Panc1 (cell line): Measurements from ENCODE around the gene SPATA46. TPM values are rescaled to one million over a fixed set of nuclear protein-coding genes. Genes with fewer than 3 reads are reported as not detected.

Experiments
- ATAC-seq: fragments of 200-7000 bp; cut with Tn5 transposase; 2 replicates; pipeline ENCODE4 v1.9.1; 2020; ENCODE audit warnings: mild to moderate bottlenecking, moderate library complexity
- BruUV-seq: library from RNA; stranded (reverse); fragments of 400-500 nt; replicated peaks from 2 replicates; lab custom pipeline; 2021; lab: Mats Ljungman, UMichigan
- CTCF ChIA-PET: fragments of 300-600 bp; sonication (Branson Sonifier 250); formaldehyde crosslinking; loops from one replicate; lab custom pipeline; 2022; ENCODE audit warnings: antibody characterized with exemption; lab: Charles Lee
- POLR2A ChIA-PET: fragments of 300-600 bp; sonication (Branson Sonifier 250); formaldehyde crosslinking; loops from one replicate; lab custom pipeline; 2022; ENCODE audit warnings: antibody characterized with exemption; lab: Charles Lee
- DNase-seq: peaks from one replicate; pipeline ENCODE4 v3.0.0-alpha.2; 2010; ENCODE audit warnings: low read depth, low spot score
- H3K27ac ChIP-seq: 2 replicates; pipeline ENCODE4 v1.5.1; 2011; ENCODE audit warnings: mild to moderate bottlenecking, low read length, inconsistent platforms
- H3K27me3 ChIP-seq: fragments of 200-500 bp; sonication (Bioruptor generic); 2 replicates; pipeline ENCODE4 v1.6.0; 2014; ENCODE audit warnings: low read length, inconsistent platforms; ENCODE audit not compliant: control insufficient read depth, insufficient read depth
- H3K36me3 ChIP-seq: fragments of 200-500 bp; sonication (Bioruptor generic); 2 replicates; pipeline ENCODE4 v1.5.1; 2014; ENCODE audit warnings: inconsistent platforms, mild to moderate bottlenecking, low read length, moderate library complexity; ENCODE audit not compliant: control insufficient read depth, insufficient read depth
- H3K4me1 ChIP-seq: 2 replicates; pipeline ENCODE4 v1.5.1; 2011; ENCODE audit warnings: inconsistent platforms, mild to moderate bottlenecking, low read length, moderate library complexity; ENCODE audit not compliant: control insufficient read depth, insufficient read depth
- H3K4me3 ChIP-seq, 2 experiments: 2 replicates each; pipeline ENCODE4 v1.5.1; 2011 to 2012; ENCODE audit warnings: low read depth in 2 of 2, low read length in 2 of 2, mild to moderate bottlenecking in 2 of 2, inconsistent platforms in 1 of 2, moderate library complexity in 1 of 2
- H3K9me3 ChIP-seq: fragments of 200-500 bp; sonication (Bioruptor generic); 2 replicates; pipeline ENCODE4 v1.5.1; 2014; ENCODE audit warnings: low read depth, mild to moderate bottlenecking, inconsistent platforms, low read length, moderate library complexity; ENCODE audit not compliant: control insufficient read depth, insufficient read depth
- CTCF ChIP-seq: fragments of 450-650 bp; IDR thresholded peaks from 2 replicates; pipeline ENCODE4 v1.5.1; 2017; ENCODE audit warnings: mild to moderate bottlenecking
- POLR2AphosphoS5 ChIP-seq: IDR thresholded peaks from 2 replicates; pipeline ENCODE4 v1.6.1; 2012; ENCODE audit warnings: mild to moderate bottlenecking, low read depth, low read length, moderate library complexity
- REST ChIP-seq, 2 experiments: IDR thresholded peaks; 2 replicates each; pipeline ENCODE4 v1.6.1; 2011 to 2012; ENCODE audit warnings: low read depth in 2 of 2, control low read depth in 1 of 2, low read length in 1 of 2, mild to moderate bottlenecking in 1 of 2, moderate library complexity in 1 of 2; ENCODE audit not compliant: insufficient read depth in 1 of 2
- SIN3A ChIP-seq: IDR thresholded peaks from 2 replicates; pipeline ENCODE4 v1.6.1; 2012; ENCODE audit warnings: low read depth, mild to moderate bottlenecking, low read length, moderate library complexity, borderline replicate concordance; ENCODE audit not compliant: insufficient read depth
- TCF7L2 ChIP-seq: IDR thresholded peaks from 2 replicates; pipeline ENCODE4 v1.6.1; 2011; ENCODE audit warnings: mild to moderate bottlenecking, low read depth, low read length, inconsistent platforms
- in situ Hi-C: cut with HindIII; loops from 2 replicates; pipeline ENCODE4 v1.10.0; 2016; ENCODE audit warnings: low sequenced_read_pairs, low pct_unique_long_range_greater_than_20kb
- intact Hi-C: fragments of 100-400 bp; cut with micrococcal nuclease; formaldehyde crosslinking; loops from one replicate; pipeline ENCODE4 v1.10.0; 2022; ENCODE audit not compliant: unreplicated experiment
- total RNA-seq: library from RNA; stranded (reverse); gene quantifications from one replicate; pipeline ENCODE4 v1.2.1, GENCODE V29; 2021; ENCODE audit not compliant: unreplicated experiment

SPATA46 gene
- total RNA-seq, 1 experiment from 2014 or later: not detected

GRCh38 chr1:162368451-162368850 lies 8.2 kb downstream of the SPATA46 start:
- Histone ChIP-seq H3K4me1 (no peaks in the 10 kb centered on the region), H3K4me3 (no peak overlapping the region), H3K27ac (no peak overlapping the region), H3K9me3 (no peaks in the 10 kb centered on the region), H3K27me3 (no peaks in the 10 kb centered on the region), H3K36me3 (peaks cover 2% of the 10 kb centered on the region; the same call in 1 of the 2 replicates)
- in situ Hi-C loops (no loop called here), intact Hi-C loops (no loop called here)
- POLR2A ChIA-PET: no interaction called here
- BruUV-seq: no TSS peak
- TF ChIP-seq SIN3A: no peak
- no peak for TF ChIP-seq CTCF
- TF ChIP-seq POLR2AphosphoS5: no peak
- no peak for TF ChIP-seq TCF7L2
- TF ChIP-seq REST (IDR thresholded peaks at IDR 0.05; ENCODE audit: insufficient read depth in 1 of 2, low read depth in 2 of 2, low read length in 1 of 2): no peak
- ATAC-seq: no peak
- DNase-seq: no peak
- CTCF ChIA-PET: interaction anchor here (0.5 kb wide), 1 partner anchor 37 kb away, joined by 5 read pairs; no protein-coding TSS in a partner anchor

- no peaks in the 10 kb centered on the region for H3K9me3 ChIP-seq
- intact Hi-C loops: no loop called here
- no peak overlapping the region for H3K27ac ChIP-seq
- no peak for TF ChIP-seq POLR2AphosphoS5
- no peak for TF ChIP-seq CTCF
- TF ChIP-seq SIN3A: no peak
- no peak for TF ChIP-seq REST (IDR thresholded peaks at IDR 0.05; ENCODE audit: insufficient read depth in 1 of 2, low read depth in 2 of 2, low read length in 1 of 2)
- TF ChIP-seq TCF7L2: no peak
- peaks cover 2% of the 10 kb centered on the region; the same call in 1 of the 2 replicates for H3K36me3 ChIP-seq
- BruUV-seq: no TSS peak
- ATAC-seq: no peak; the same call in 1 of the 2 replicates
- POLR2A ChIA-PET: no interaction called here
- H3K27me3 ChIP-seq: no peaks in the 10 kb centered on the region
- no peak for DNase-seq
- H3K4me3 ChIP-seq: no peak overlapping the region
- in situ Hi-C loops: no loop called here
- H3K4me1 ChIP-seq: no peaks in the 10 kb centered on the region
- CTCF ChIA-PET: interaction anchor here (0.5 kb wide), 1 partner anchor 38 kb away, joined by 5 read pairs; no protein-coding TSS in a partner anchor
Measured at GRCh38 chr1:162367772-162368171, 8.9 kb downstream of the SPATA46 start.
